Activated CD4-positive, alpha-beta T cell treated with anti-CD3 and anti-CD28 coated beads, Interleukin-2, amount 10 ng/mL, durations not matched to agents 7 days and 5 days (primary cell): ENCODE results near the gene ARL5B. TPM values are rescaled to one million over a fixed set of nuclear protein-coding genes. Genes with fewer than 3 reads are reported as not detected.

Experiments used
- CTCF ChIA-PET: fragments of 350-600 bp; sonication (Branson Sonifier 250); formaldehyde crosslinking; loops from one replicate; lab custom pipeline; 2021; ENCODE audit warnings: antibody characterized with exemption; lab: Charles Lee
- POLR2A ChIA-PET: fragments of 350-600 bp; sonication (Branson Sonifier 250); formaldehyde crosslinking; loops from one replicate; lab custom pipeline; 2021; ENCODE audit warnings: antibody characterized with exemption; lab: Charles Lee
- DNase-seq: peaks from one replicate; pipeline ENCODE4 v3.0.0-alpha.2; 2020
- H3K27ac Mint-ChIP-seq: one replicate; pipeline ENCODE4 v1.8.0; 2021; ENCODE audit warnings: mild to moderate bottlenecking, moderate library complexity, mixed read lengths
- H3K27me3 Mint-ChIP-seq: one replicate; pipeline ENCODE4 v1.8.0; 2021; ENCODE audit warnings: mixed read lengths
- H3K36me3 Mint-ChIP-seq: one replicate; pipeline ENCODE4 v1.8.0; 2021; ENCODE audit warnings: low read depth, mixed read lengths
- H3K4me1 Mint-ChIP-seq: one replicate; pipeline ENCODE4 v1.8.0; 2021; ENCODE audit warnings: mixed read lengths
- H3K4me3 Mint-ChIP-seq: one replicate; pipeline ENCODE4 v1.8.0; 2021; ENCODE audit warnings: mild to moderate bottlenecking, moderate library complexity, mixed read lengths
- H3K9me3 Mint-ChIP-seq: one replicate; pipeline ENCODE4 v1.8.0; 2021; ENCODE audit warnings: mixed read lengths
- total RNA-seq, 2 experiments: library from RNA; stranded (reverse); gene quantifications; one replicate each; pipeline ENCODE4 v1.2.3, GENCODE V29; 2021

ARL5B gene
- total RNA-seq, 2 experiments from 2014 or later, result 9.8 to 11.6 TPM

DNA sequence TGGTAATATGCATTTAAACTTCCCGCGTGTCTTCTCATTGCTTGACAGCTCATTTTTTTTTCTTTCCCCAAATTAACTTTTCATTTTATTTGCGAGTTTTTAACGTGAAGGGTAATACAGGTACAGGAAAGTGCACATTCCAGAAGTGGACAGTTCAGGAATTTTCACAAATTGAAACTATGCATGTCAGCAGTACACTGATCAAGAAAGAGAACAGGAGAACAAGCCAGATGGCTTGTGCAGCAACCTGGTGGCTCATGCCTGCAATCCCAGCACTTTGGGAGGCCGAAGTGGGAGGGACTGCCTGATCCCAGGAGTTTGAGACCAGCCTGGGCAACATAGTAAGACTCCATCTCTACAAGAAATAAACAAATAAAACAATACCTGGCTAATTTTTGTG is 28.5 kb downstream of the ARL5B start:
- ChIA-PET CTCF (no interaction called here), POLR2A (no interaction called here)
- no peaks in the 10 kb centered on the region for H3K27me3 Mint-ChIP-seq
- H3K4me3 Mint-ChIP-seq, result no peak overlapping the region
- no peak for DNase-seq
- peaks cover 1% of the 10 kb centered on the region for H3K36me3 Mint-ChIP-seq
- H3K4me1 Mint-ChIP-seq, result peaks cover 11% of the 10 kb centered on the region
- no peaks in the 10 kb centered on the region for H3K9me3 Mint-ChIP-seq
- H3K27ac Mint-ChIP-seq, result no peak overlapping the region

DNA sequence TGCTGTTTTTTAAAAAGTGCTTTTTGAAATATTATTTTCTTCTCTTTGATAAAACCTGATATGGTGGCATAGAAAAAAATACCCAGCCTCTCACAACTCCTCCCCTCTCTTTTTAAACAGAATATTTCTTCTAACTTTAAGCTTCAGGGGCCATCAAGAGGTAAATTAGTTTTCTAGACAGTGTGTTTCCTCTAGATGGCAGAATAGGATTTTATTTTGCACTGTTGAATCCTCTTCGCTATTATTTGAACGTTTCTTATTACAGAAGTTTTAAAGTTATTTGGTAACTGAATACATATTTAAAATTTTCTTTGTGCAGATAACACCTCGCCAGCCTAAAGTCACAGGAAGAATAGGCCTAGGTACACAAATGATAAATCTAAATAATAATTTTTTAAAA is 30.3 kb downstream of the ARL5B start:
- Mint-ChIP-seq H3K36me3 (no peaks in the 10 kb centered on the region), H3K4me3 (no peak overlapping the region), H3K4me1 (peaks cover 7% of the 10 kb centered on the region), H3K9me3 (no peaks in the 10 kb centered on the region), H3K27me3 (no peaks in the 10 kb centered on the region), H3K27ac (no peak overlapping the region)
- CTCF ChIA-PET, result no interaction called here
- DNase-seq, result no peak
- POLR2A ChIA-PET, result no interaction called here

DNA sequence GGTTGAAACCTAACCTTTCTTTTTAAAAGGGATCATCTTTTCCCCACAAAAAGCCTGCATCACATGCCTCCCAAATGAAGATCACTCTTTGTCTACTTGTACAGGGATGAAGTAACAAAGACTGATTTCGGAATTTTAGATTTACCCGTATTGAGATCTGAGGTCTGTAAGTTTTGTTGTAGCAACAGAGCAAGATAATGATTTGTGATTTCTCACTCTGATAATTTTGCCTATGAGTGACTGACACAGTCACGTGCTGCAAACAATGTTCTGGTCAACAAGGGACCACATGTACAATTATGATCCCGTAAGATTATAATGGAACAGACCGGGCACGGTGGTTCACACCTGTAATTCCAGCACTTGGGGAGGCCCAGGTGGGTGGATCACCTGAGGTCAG is 31.3 kb downstream of the ARL5B start:
- CTCF ChIA-PET, result no interaction called here

DNA sequence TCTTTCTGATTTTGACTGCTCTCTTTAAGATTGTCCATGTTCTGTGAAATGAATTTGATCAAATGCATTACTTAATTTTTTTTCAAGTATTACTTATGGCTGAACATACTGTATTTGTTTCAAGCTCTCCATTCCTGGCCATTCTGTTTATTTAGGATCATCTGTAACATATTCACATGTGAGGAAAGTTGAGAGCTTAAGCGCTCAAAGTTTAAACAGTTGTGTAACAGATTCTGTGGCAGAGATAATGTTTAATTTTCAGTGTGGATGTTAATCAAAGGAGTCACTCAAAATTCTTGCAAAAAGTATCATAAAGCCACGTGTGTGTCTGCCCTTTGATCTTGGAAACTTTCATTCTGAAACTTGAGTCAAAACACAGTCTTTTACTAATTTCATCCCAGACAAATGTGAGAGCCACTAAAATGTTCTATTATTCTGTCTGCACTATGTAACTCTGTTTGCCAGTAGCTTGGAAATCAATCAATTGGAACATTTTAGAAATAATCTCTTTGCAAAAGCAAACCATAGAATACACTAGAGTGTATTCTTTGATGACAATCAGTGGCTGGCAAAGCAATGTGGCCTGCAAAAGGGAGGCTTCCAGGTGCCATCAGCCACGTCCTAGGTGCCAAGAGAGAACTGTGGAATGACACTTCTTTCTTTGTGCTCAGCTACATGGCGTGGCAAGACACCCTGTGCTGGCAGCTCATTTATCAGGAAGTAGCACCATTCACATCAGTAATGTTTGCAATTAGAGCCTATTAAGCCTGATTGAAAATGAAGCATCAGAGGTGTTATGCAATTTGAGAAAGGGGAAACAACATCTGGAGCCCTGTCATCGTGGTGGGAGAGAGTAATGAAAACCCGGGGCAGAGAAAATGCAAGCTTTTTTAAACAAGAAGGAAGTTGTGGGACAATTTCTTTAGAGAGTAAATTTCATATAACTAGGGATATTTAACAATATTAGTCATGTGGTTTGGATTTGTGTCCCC is 40.9 kb downstream of the ARL5B start:
- POLR2A ChIA-PET, result no interaction called here
- H3K27ac Mint-ChIP-seq, result no peak overlapping the region
- DNase-seq, result no peak
- no peak overlapping the region for H3K4me3 Mint-ChIP-seq
- H3K36me3 Mint-ChIP-seq, result no peaks in the 10 kb centered on the region
- no peaks in the 10 kb centered on the region for H3K9me3 Mint-ChIP-seq
- peaks cover 2% of the 10 kb centered on the region for H3K27me3 Mint-ChIP-seq
- CTCF ChIA-PET, result no interaction called here
- peaks cover 3% of the 10 kb centered on the region for H3K4me1 Mint-ChIP-seq

More for the DNA sequence above, 31.3 kb downstream of the ARL5B start:
- Mint-ChIP-seq H3K4me3 (no peak overlapping the region), H3K36me3 (no peaks in the 10 kb centered on the region), H3K4me1 (no peaks in the 10 kb centered on the region), H3K27me3 (no peaks in the 10 kb centered on the region), H3K9me3 (no peaks in the 10 kb centered on the region), H3K27ac (no peak overlapping the region)
- no peak for DNase-seq
- POLR2A ChIA-PET, result no interaction called here

DNA sequence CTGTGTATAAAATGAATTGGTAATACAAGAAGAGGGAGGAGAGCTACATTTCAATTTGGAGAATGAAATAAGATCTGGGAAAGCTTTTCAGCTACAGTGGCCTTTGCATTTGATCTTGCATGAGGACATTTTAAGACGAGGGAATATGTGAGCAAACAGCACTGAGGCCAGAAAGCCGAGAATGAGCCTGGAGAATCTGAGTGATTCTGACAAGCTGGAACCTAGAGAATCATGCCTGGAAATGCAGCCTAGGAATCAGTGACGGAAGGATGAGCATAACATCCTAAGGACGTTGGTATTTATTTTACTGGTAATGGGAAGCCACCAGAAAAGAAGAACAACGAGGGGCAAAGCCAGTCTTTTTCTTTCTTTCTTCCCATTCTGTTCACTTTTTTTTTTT is 44.3 kb downstream of the ARL5B start:
- no peaks in the 10 kb centered on the region for H3K36me3 Mint-ChIP-seq
- peaks cover 2% of the 10 kb centered on the region for H3K27me3 Mint-ChIP-seq
- H3K4me1 Mint-ChIP-seq, result peaks cover 3% of the 10 kb centered on the region
- no peak overlapping the region for H3K4me3 Mint-ChIP-seq
- H3K27ac Mint-ChIP-seq, result no peak overlapping the region
- ChIA-PET CTCF (interaction anchor here (1.1 kb wide), 1 partner anchor 37 kb away, joined by 3 read pairs; no protein-coding TSS in a partner anchor), POLR2A (no interaction called here)
- DNase-seq, result no peak
- no peaks in the 10 kb centered on the region for H3K9me3 Mint-ChIP-seq

DNA sequence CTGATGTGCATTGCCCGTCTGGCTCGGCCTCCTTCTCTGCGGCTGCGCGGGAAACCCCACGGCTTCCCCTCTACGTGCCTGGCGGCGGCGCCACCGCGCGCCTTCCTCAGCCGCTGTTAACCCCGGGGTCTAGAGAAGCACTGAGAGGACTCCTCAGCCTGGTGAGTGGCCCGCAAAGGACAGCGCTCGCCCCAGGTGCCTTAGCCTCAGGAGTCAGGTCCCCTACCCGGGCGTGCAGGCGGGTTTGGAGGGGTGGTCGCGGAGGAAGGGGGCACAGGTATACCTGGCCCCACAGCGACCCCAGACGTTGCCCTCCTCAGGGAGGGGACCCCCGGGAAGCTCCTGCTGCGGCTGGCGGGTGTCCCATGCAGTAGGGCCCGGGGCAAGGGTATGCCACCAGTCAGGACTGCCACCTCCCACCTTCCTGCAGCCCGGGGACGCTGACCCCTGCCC is 51.0 kb downstream of the ARL5B start:
- no peak for DNase-seq
- CTCF ChIA-PET, result no interaction called here
- POLR2A ChIA-PET, result no interaction called here
- Mint-ChIP-seq H3K27ac (no peak overlapping the region), H3K36me3 (no peaks in the 10 kb centered on the region), H3K4me3 (no peak overlapping the region), H3K4me1 (no peaks in the 10 kb centered on the region), H3K27me3 (no peaks in the 10 kb centered on the region), H3K9me3 (no peaks in the 10 kb centered on the region)

DNA sequence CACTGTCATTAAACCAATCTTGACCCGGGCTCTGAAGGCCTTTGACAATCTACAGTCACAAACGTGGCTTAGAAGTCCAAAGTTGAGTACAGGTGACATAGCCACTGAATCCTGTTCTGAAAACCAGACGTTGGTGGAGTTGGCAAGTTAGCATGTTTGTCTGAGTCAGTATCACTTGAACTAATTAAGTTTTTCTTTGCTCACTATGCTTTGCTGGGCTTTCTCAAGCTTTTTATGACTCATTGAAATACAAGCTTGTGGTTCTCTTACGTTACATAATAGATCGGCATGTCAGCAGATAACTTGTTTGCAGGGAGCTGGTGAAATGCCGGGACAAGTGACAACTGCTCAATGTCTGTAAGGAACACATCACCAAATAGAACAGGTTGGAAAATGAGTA is 53.8 kb downstream of the ARL5B start:
- CTCF ChIA-PET, result no interaction called here
- Mint-ChIP-seq H3K36me3 (no peaks in the 10 kb centered on the region), H3K27ac (no peak overlapping the region), H3K27me3 (no peaks in the 10 kb centered on the region), H3K4me3 (no peak overlapping the region), H3K9me3 (no peaks in the 10 kb centered on the region), H3K4me1 (no peaks in the 10 kb centered on the region)
- POLR2A ChIA-PET, result no interaction called here
- no peak for DNase-seq

DNA sequence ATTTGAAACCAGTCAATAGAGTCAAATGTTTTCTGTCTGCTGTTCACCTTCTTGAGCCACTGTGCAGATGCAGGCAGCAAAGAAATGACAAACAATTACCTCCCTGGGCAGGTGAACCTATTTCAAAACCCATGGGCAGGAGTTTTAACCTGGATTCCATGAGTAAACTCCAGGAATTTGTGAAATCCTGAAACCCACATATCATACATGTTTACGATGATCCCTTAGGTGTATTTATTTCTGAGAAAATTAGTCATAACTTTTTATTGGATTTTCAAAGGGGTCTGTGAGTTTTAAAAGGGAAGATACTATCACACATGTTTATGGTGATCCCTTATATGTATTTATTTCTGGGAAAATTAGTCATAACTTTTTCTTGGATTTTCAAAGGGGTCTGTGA is 59.8 kb downstream of the ARL5B start:
- Mint-ChIP-seq H3K27me3 (no peaks in the 10 kb centered on the region), H3K4me3 (no peak overlapping the region), H3K9me3 (no peaks in the 10 kb centered on the region), H3K27ac (no peak overlapping the region), H3K36me3 (no peaks in the 10 kb centered on the region), H3K4me1 (no peaks in the 10 kb centered on the region)
- ChIA-PET POLR2A (no interaction called here), CTCF (no interaction called here)
- DNase-seq, result no peak

DNA sequence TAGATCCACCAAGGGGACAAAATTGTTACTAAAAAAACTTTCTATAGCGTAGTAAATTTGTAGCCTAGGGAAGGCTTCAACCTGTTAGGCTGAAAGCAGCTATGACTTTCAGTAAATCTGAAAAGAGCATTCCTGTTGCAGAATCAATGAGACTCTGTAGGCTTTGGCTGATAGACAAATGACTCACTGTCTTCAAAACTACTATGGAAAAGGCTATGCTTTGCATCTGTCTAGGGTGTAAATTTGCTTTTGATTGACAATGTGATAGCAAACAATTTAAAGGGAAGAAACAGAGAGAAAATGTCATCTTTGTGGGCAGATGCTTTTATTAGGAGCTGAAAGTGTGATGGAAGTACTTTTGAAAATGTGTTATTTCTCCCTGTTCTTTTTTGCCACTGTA is 60.6 kb downstream of the ARL5B start:
- no peak overlapping the region for H3K27ac Mint-ChIP-seq
- H3K9me3 Mint-ChIP-seq, result no peaks in the 10 kb centered on the region
- ChIA-PET POLR2A (no interaction called here), CTCF (no interaction called here)
- H3K36me3 Mint-ChIP-seq, result no peaks in the 10 kb centered on the region
- no peak for DNase-seq
- H3K4me3 Mint-ChIP-seq, result no peak overlapping the region
- no peaks in the 10 kb centered on the region for H3K4me1 Mint-ChIP-seq
- no peaks in the 10 kb centered on the region for H3K27me3 Mint-ChIP-seq

DNA sequence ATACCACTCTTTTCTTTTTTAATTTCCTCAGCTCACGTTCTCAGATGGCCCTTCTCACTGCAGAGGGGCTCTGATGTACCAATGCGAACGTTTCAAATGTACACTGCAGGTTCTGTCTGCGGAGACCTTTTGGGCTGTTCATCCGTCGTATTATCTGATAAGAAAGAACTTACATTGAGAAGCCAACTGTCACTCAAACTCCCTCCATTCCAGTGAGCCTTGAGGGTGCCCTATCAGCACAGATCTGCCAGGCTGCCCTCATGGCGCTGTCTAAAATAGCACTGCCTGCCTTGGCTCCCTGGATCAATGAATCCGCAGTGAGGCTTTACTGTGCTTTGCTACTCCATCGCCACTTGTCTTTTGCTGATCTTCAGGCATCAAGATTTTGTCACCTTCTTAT is 61.8 kb downstream of the ARL5B start:
- ChIA-PET POLR2A (no interaction called here), CTCF (no interaction called here)
- no peak for DNase-seq
- Mint-ChIP-seq H3K36me3 (no peaks in the 10 kb centered on the region), H3K27me3 (no peaks in the 10 kb centered on the region), H3K27ac (no peak overlapping the region), H3K4me3 (no peak overlapping the region), H3K9me3 (no peaks in the 10 kb centered on the region), H3K4me1 (no peaks in the 10 kb centered on the region)

DNA sequence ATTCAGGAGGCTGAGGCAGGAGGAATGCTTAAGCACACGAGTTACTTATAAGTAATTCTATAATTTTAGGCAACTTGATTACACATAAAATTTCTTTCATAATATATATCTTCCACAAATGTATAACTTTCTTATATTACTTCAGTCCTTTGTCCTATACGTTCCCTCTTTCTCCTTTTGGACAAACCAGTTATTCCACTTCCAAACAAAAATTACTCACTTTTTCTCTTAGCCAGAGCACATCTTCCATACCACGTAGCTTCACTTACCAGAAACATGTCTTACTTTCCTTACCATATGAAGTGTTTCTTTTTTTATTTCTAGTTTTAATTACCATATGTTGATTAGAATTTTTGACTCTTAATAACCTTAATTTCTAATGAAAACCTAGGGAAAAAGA is 64.6 kb downstream of the ARL5B start:
- Mint-ChIP-seq H3K4me3 (no peak overlapping the region), H3K36me3 (no peaks in the 10 kb centered on the region), H3K27ac (no peak overlapping the region), H3K27me3 (no peaks in the 10 kb centered on the region), H3K9me3 (no peaks in the 10 kb centered on the region), H3K4me1 (no peaks in the 10 kb centered on the region)
- CTCF ChIA-PET, result no interaction called here
- POLR2A ChIA-PET, result no interaction called here
- no peak for DNase-seq
